ENCODE results near the gene SELENOO. TPM values are rescaled to one million over a fixed set of nuclear protein-coding genes. Genes with fewer than 3 reads are reported as not detected.
A peak's percentile ranks its signal among the peaks of the same experiment; 100 is the strongest.
"Not testable (repeated sequence)": the region's sequence is repeated elsewhere in the genome, so short reads cannot be mapped to it uniquely, and the experiment has no call there.

SELENOO gene
- total RNA-seq, 1 experiment from 2014 or later: 9.4 TPM

DNA sequence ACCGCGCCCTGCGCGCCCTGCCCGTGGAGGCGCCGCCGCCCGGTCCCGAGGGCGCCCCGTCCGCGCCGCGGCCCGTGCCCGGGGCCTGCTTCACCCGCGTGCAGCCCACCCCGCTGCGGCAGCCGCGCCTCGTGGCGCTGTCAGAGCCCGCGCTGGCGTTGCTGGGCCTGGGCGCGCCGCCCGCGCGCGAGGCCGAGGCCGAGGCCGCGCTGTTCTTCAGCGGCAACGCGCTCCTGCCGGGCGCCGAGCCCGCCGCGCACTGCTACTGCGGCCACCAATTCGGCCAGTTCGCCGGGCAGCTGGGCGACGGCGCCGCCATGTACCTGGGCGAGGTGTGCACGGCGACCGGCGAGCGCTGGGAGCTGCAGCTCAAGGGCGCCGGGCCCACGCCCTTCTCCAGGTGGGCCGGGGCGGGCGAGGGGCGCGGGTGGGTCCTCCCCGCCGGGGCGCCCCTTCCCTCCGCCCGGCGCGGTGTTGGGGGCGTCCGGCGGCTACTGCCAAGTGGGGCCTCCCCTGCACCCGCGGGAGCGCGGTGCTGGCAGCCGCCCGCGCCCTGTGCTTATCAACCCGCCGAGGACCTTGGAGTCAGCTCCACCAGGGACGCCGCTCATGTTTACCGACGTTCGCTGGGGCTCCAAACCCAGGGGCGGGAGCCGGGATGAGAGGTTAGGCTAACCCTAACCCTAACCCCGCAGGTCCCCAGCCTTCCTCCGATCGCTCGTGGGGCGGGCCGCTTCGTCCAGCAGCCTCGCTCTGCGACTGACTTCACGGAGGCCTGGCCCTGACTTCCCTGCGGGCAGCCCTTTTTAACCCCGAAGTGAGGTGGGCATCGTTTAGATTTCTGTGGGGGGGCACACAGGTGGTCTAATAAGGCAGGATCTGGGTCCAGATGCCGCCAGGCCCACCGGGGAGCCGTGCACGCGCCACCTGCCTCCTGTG is 649 bp downstream of the SELENOO start:
- DNase-seq (ENCODE audit: low read depth): peak; percentile 18

GRCh38 chr22:50202130-50202666 is 1.4 kb downstream of the SELENOO start:
- no peak for DNase-seq (ENCODE audit: low read depth)

DNA sequence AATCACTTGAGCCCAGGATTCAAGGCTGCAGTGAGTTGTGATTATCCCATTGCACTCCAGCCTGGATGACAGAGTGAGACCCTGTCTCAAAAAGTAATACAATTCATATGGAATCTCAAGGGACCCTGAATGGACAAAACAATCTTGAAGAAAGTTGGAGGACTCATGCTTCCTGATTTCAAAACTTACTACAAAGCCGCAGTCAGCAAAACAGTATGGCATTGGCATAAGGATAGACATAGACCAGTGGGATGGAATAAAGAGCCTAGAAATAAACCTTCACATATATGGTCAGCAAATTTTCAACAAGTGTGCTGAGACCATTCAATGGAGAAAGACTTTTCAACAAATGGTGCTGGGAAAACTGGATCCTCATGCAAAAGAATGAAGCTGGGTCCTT is 2.5 kb downstream of the SELENOO start:
- no peak for DNase-seq (ENCODE audit: low read depth)

GRCh38 chr22:50204571-50204970 is 3.8 kb downstream of the SELENOO start:
- no peak for DNase-seq (ENCODE audit: low read depth)

- not testable (repeated sequence) for DNase-seq (ENCODE audit: low read depth)
Measured at GRCh38 chr22:50204998-50205397, 4.2 kb downstream of the SELENOO start.

DNA sequence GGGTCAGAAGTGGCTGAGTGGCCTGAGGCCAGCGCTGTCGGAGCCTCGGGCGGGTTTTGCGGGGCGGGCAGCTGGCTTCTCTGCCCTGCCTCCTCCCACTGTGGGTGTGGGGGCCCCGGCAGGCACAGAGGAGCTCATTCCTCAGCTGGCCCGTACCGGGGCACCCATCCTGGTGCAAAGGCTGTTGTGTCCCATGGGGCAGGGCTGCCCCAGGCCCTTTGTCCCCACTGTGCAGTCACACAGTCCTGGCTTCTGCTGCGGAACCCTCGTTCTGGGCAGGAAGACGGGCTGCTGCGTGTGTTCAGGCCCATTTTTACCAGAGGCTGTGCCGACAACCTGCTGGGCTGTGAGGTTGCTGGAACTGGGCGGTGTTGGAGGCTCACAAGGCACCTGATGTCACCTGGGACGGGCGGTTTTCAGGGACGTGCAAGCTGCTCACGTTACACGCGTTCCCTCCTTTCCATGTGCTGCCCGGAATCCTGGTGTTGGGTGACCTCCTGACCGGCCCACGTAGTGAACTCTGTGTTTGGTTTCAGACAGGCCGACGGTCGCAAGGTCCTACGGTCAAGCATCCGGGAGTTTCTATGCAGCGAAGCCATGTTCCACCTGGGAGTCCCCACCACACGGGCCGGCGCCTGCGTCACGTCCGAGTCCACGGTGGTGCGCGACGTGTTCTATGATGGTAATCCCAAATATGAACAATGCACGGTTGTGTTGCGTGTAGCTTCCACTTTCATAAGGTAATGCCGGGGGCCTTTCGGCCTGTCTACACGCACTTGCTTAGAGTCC is 5.2 kb downstream of the SELENOO start:
- DNase-seq (ENCODE audit: low read depth): no peak

DNA sequence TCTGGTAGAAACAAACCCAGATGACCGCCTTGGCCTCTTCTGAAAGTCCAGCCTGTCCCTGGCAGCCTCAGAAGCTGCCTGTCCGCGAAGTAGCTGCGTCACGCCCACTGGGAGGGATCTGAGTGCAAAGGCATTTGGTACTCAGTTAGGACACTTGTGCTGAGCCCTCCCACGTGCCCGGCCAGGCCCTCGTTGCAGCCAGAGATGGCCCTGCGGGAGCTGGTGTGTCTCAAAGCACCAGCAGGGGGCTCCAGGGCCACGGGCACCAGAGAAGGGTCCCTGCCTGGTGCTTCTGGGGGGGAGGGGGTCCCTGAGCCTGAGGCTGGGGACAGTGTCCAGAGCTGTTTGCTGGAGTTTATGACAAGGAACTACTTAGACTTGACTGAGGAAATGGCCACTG is 5.8 kb downstream of the SELENOO start:
- no peak for DNase-seq (ENCODE audit: low read depth)

- DNase-seq (ENCODE audit: low read depth): no peak
Measured at GRCh38 chr22:50207383-50208140, 6.8 kb downstream of the SELENOO start.

DNA sequence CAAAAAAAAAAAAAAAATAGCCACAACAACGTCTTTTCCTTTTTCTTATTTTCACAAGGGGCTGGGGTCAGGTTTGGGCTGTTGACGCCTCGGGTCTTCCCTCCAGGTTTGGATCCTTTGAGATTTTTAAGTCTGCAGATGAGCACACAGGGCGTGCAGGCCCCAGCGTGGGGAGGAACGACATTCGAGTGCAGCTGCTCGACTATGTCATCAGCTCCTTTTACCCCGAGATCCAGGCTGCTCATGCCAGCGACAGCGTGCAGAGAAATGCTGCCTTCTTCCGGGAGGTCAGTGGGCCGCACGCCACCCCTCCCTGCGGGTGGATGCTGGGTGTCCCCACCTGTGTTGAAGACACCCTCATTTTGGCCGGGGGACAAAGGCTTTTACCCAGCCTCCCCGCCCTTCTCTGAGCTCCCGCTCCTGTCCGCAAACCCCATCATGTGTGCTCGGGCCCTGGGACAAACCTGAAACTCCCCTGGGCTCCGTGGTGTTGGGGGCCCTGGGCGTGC is 7.7 kb downstream of the SELENOO start:
- no peak for DNase-seq (ENCODE audit: low read depth)

DNA sequence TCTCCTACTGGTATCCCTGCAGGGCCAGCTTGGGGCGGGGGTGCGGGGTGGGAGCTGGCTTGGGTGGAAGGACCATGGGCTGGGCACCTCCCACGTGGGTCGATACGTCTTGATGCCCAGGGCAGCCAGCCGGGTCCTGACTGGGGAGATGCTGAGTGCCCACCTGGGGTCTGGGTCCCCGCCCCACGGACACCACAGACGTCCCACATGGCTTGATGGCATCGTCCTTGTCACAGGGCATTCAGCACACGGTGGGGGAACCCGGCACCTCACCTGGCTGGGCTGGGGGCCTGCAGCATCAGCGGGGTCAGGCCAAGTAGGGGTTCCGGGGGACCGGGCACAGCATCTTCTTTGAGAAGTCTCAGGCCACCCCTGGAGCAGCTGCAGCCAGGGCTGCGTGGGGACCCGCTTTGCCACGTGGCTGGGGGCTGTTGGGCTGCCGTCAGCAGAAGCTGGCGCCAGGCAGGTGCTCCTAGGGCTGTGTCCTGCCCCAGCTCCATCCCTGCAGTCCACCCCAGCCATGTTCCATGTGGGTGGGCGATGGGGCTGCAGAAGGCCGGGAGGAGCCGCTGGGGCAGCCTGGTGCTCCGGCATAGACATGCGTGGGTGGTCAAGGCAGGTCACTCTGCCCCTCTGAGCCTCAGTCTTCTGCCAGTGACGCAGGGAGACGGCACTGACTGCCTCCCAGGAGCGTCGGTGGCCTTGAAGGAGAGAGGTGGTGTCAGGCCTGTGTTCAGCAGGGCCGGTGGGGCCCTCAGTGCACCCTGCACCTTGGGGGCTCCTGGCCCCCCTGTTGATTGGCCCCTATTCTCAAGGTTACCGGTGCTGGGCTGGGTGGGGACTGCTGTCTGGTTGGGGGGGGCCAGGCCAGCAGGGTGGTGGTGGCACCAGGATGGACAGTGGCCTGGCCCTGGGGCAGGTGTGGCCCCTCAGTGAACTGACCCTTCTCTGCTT is 8.4 kb downstream of the SELENOO start:
- no peak for DNase-seq (ENCODE audit: low read depth)

GRCh38 chr22:50209893-50210292 is 9.1 kb downstream of the SELENOO start:
- DNase-seq (ENCODE audit: low read depth): peak; percentile 53

- no peak for DNase-seq (ENCODE audit: low read depth)
Measured at GRCh38 chr22:50210378-50211139, 9.7 kb downstream of the SELENOO start.

DNA sequence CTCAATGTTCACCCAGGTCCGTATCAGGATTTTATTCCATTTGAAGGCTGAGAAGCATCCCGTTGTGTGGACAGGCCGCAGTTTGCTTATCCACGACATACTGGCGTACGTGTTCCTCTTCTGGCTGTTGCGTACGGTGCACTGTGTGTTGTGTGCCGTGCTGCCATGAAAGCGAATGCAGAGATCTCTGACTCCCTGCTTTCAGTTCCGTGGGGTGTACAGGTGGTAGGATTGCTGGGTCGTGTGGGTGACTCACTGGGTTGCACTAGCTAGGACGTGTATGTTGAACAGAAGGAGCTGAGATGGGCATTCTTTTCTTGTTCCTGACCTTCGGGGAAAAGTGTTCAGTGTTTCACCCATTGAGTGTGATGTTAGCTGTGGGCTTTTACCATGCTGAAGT is 10.3 kb downstream of the SELENOO start:
- DNase-seq (ENCODE audit: low read depth): no peak

GRCh38 chr22:50213263-50213662 is 12.5 kb downstream of the SELENOO start:
- no peak for DNase-seq (ENCODE audit: low read depth)

DNA sequence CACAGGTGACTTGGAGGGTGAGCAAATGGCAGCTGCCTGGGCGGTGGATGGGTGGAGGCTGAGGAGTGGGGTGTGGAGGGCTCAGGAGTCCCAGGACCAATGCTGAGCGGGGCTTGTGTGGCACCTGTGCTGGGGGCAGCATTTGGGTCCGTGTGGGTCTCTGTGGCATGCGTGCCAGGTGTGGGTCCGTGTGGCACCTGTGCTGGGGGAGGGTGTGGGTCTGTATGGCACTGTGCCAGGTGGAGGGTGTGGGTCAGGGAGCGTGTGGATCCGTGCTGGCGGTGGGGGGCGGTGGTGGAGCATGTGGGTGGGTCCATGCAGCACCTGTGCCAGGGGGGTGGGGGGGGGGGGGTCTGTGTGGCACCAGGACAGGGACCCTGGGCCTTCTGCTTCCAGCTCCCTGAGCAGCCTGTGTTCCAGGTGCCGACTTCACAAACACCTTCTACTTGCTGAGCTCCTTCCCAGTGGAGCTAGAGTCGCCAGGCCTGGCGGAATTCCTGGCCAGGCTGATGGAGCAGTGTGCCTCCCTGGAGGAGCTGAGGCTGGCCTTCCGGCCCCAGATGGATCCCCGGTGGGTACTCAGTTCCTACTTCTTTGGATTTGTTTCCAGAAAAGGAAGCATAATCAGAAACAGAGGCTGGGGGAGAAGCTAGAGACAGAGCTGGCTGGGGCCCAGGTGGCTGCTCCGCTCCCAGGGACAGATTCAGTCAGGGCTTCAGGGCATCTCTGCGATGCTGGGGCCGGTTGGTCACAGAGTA is 14.7 kb downstream of the SELENOO start:
- DNase-seq (ENCODE audit: low read depth): no peak

GRCh38 chr22:50216055-50216683 is 15.4 kb downstream of the SELENOO start:
- no peak for DNase-seq (ENCODE audit: low read depth)

GRCh38 chr22:50216684-50217520 is 16.1 kb downstream of the SELENOO start:
- no peak for DNase-seq (ENCODE audit: low read depth)
